Measurements from ENCODE around the gene CUL5.

CUL5 gene

GRCh38 chr11:107991868-107992414 is 16.8 kb upstream of the CUL5 start:
- no peak for TF ChIP-seq CTCF (conservative IDR thresholded peaks at IDR 0.05; ENCODE audit: low read depth, low read length)
- no peaks in the 10 kb centered on the region for H3K4me1 ChIP-seq (ENCODE audit: low read depth, poor library complexity, severe bottlenecking)
- no peak overlapping the region for H3K27ac ChIP-seq
- no peaks in the 10 kb centered on the region for H3K36me3 ChIP-seq (ENCODE audit: insufficient read depth)
- H3K27me3 ChIP-seq (ENCODE audit: insufficient read depth, low read depth) = no peaks in the 10 kb centered on the region
- no peak overlapping the region for H2AFZ ChIP-seq (ENCODE audit: low read depth)
- no peak overlapping the region for H3K4me3 ChIP-seq (IDR thresholded peaks at IDR 0.05; ENCODE audit: insufficient read depth, low read depth, low read length)
- no peaks in the 10 kb centered on the region for H3K79me2 ChIP-seq (ENCODE audit: insufficient read depth, low read depth)
- no peak overlapping the region for H3K9ac ChIP-seq
- H3K4me2 ChIP-seq = no peak overlapping the region
- H4K20me1 ChIP-seq (ENCODE audit: insufficient read depth) = no peaks in the 10 kb centered on the region

GRCh38 chr11:107996006-107996776 is 12.5 kb upstream of the CUL5 start:
- H3K4me3 ChIP-seq (IDR thresholded peaks at IDR 0.05; ENCODE audit: insufficient read depth, low read depth, low read length) = no peak overlapping the region
- no peaks in the 10 kb centered on the region for H3K36me3 ChIP-seq (ENCODE audit: insufficient read depth)
- H4K20me1 ChIP-seq (ENCODE audit: insufficient read depth) = no peaks in the 10 kb centered on the region
- no peak overlapping the region for H3K4me2 ChIP-seq
- no peak for TF ChIP-seq CTCF (conservative IDR thresholded peaks at IDR 0.05; ENCODE audit: low read depth, low read length)
- no peak overlapping the region for H2AFZ ChIP-seq (ENCODE audit: low read depth)
- no peaks in the 10 kb centered on the region for H3K27me3 ChIP-seq (ENCODE audit: insufficient read depth, low read depth)
- H3K79me2 ChIP-seq (ENCODE audit: insufficient read depth, low read depth) = no peaks in the 10 kb centered on the region
- no peak overlapping the region for H3K9ac ChIP-seq
- H3K27ac ChIP-seq = no peak overlapping the region
- H3K4me1 ChIP-seq (ENCODE audit: low read depth, poor library complexity, severe bottlenecking) = no peaks in the 10 kb centered on the region

- Histone ChIP-seq H3K27ac (no peak overlapping the region), H3K4me1 (ENCODE audit: low read depth, poor library complexity, severe bottlenecking) (no peaks in the 10 kb centered on the region), H3K36me3 (ENCODE audit: insufficient read depth) (no peaks in the 10 kb centered on the region), H3K4me2 (no peak overlapping the region), H4K20me1 (ENCODE audit: insufficient read depth) (no peaks in the 10 kb centered on the region), H3K79me2 (ENCODE audit: insufficient read depth, low read depth) (no peaks in the 10 kb centered on the region), H3K27me3 (ENCODE audit: insufficient read depth, low read depth) (no peaks in the 10 kb centered on the region), H2AFZ (ENCODE audit: low read depth) (no peak overlapping the region), H3K4me3 (IDR thresholded peaks at IDR 0.05; ENCODE audit: insufficient read depth, low read depth, low read length) (no peak overlapping the region), H3K9ac (no peak overlapping the region)
- TF ChIP-seq CTCF (conservative IDR thresholded peaks at IDR 0.05; ENCODE audit: low read depth, low read length) = no peak
Measured at GRCh38 chr11:107998761-107999160, 9.9 kb upstream of the CUL5 start.

- TF ChIP-seq CTCF (conservative IDR thresholded peaks at IDR 0.05; ENCODE audit: low read depth, low read length) = peak; percentile 58; the same call in 1 of the 2 replicates
- H3K9ac ChIP-seq = no peak overlapping the region
- H3K27me3 ChIP-seq (ENCODE audit: insufficient read depth, low read depth) = no peaks in the 10 kb centered on the region
- no peaks in the 10 kb centered on the region for H3K79me2 ChIP-seq (ENCODE audit: insufficient read depth, low read depth)
- H3K4me1 ChIP-seq (ENCODE audit: low read depth, poor library complexity, severe bottlenecking) = no peaks in the 10 kb centered on the region
- H3K27ac ChIP-seq = no peak overlapping the region
- no peaks in the 10 kb centered on the region for H3K36me3 ChIP-seq (ENCODE audit: insufficient read depth)
- H3K4me2 ChIP-seq = no peak overlapping the region
- H4K20me1 ChIP-seq (ENCODE audit: insufficient read depth) = no peaks in the 10 kb centered on the region
- H2AFZ ChIP-seq (ENCODE audit: low read depth) = no peak overlapping the region
- H3K4me3 ChIP-seq (IDR thresholded peaks at IDR 0.05; ENCODE audit: insufficient read depth, low read depth, low read length) = no peak overlapping the region
Measured at GRCh38 chr11:107999759-108000455, 8.8 kb upstream of the CUL5 start.
